ENCODE data around the gene S100A16. TPM values are rescaled to one million over a fixed set of nuclear protein-coding genes. Genes with fewer than 3 reads are reported as not detected.

Gene S100A16
- total RNA-seq, 1 donor from 2014 or later = not detected

- no peak overlapping the region for H3K4me3 Mint-ChIP-seq
- H3K4me1 Mint-ChIP-seq = no peaks in the 10 kb centered on the region
- POLR2A ChIA-PET = interaction anchor here (1.0 to 1.6 kb wide), 2 partner anchors 11 to 19 kb away, joined by 3 to 8 read pairs; partner anchors contain the start of gene CHTOP
- ATAC-seq (ENCODE audit: low read depth) = no peak
- no peaks in the 10 kb centered on the region for H3K27me3 Mint-ChIP-seq
- CTCF ChIA-PET = no interaction called here
- intact Hi-C loops (cut with micrococcal nuclease) = no loop called here
- no peak overlapping the region for H3K27ac Mint-ChIP-seq
- DNase-seq = no peak
- no peaks in the 10 kb centered on the region for H3K36me3 Mint-ChIP-seq (ENCODE audit: low read depth)
- no peaks in the 10 kb centered on the region for H3K9me3 Mint-ChIP-seq
- no peak for TF ChIP-seq CTCF (IDR thresholded peaks at IDR 0.05)
Observed at GRCh38 chr1:153614906-153615305, 2.0 kb upstream of the S100A16 start.

- Mint-ChIP-seq H3K27me3 (no peaks in the 10 kb centered on the region), H3K9me3 (no peaks in the 10 kb centered on the region), H3K36me3 (ENCODE audit: low read depth) (no peaks in the 10 kb centered on the region), H3K4me3 (no peak overlapping the region), H3K27ac (no peak overlapping the region), H3K4me1 (no peaks in the 10 kb centered on the region)
- TF ChIP-seq CTCF (IDR thresholded peaks at IDR 0.05) = no peak
- ATAC-seq (ENCODE audit: low read depth) (no peak), DNase-seq (no peak)
- ChIA-PET POLR2A (interaction anchor here (0.8 to 1.6 kb wide), 3 partner anchors 10 to 113 kb away, joined by 3 to 8 read pairs (median 3); partner anchors contain the start of genes CHTOP and INTS3), CTCF (no interaction called here)
- intact Hi-C loops (cut with micrococcal nuclease) = no loop called here
Observed at GRCh38 chr1:153614189-153614900, 1.4 kb upstream of the S100A16 start.

- no peak for TF ChIP-seq CTCF (IDR thresholded peaks at IDR 0.05)
- ChIA-PET POLR2A (interaction anchor here (2.2 kb wide), 1 partner anchor 21 kb away, joined by 8 read pairs; the partner anchor contains the start of gene CHTOP), CTCF (no interaction called here)
- Mint-ChIP-seq H3K4me1 (peaks cover 1% of the 10 kb centered on the region), H3K27ac (no peak overlapping the region), H3K27me3 (no peaks in the 10 kb centered on the region), H3K4me3 (no peak overlapping the region), H3K9me3 (no peaks in the 10 kb centered on the region), H3K36me3 (ENCODE audit: low read depth) (no peaks in the 10 kb centered on the region)
- no peak for DNase-seq
- no peak for ATAC-seq (ENCODE audit: low read depth)
- intact Hi-C loops (cut with micrococcal nuclease) = no loop called here
Observed at GRCh38 chr1:153613406-153613805, 469 bp upstream of the S100A16 start.

- CTCF ChIA-PET = no interaction called here
- DNase-seq = no peak
- intact Hi-C loops (cut with micrococcal nuclease) = no loop called here
- H3K36me3 Mint-ChIP-seq (ENCODE audit: low read depth) = no peaks in the 10 kb centered on the region
- TF ChIP-seq CTCF (IDR thresholded peaks at IDR 0.05) = no peak
- ATAC-seq (ENCODE audit: low read depth) = no peak
- H3K4me3 Mint-ChIP-seq = no peak overlapping the region
- no peaks in the 10 kb centered on the region for H3K9me3 Mint-ChIP-seq
- H3K27ac Mint-ChIP-seq = no peak overlapping the region
- H3K4me1 Mint-ChIP-seq = peaks cover 1% of the 10 kb centered on the region
- POLR2A ChIA-PET = interaction anchor here (2.2 kb wide), 1 partner anchor 22 kb away, joined by 8 read pairs; the partner anchor contains the start of gene CHTOP
- no peaks in the 10 kb centered on the region for H3K27me3 Mint-ChIP-seq
Observed at GRCh38 chr1:153612111-153612754, 704 bp downstream of the S100A16 start.

- intact Hi-C loops (cut with micrococcal nuclease) = no loop called here
- no peak for ATAC-seq (ENCODE audit: low read depth)
- Mint-ChIP-seq H3K27ac (no peak overlapping the region), H3K9me3 (no peaks in the 10 kb centered on the region), H3K27me3 (no peaks in the 10 kb centered on the region), H3K36me3 (ENCODE audit: low read depth) (no peaks in the 10 kb centered on the region), H3K4me1 (peaks cover 8% of the 10 kb centered on the region), H3K4me3 (no peak overlapping the region)
- DNase-seq = no peak
- POLR2A ChIA-PET = interaction anchor here (2.2 kb wide), 1 partner anchor 23 kb away, joined by 8 read pairs; the partner anchor contains the start of gene CHTOP
- CTCF ChIA-PET = interaction anchor here (0.9 kb wide), 1 partner anchor 12 kb away, joined by 4 read pairs; no protein-coding TSS in a partner anchor
- no peak for TF ChIP-seq CTCF (IDR thresholded peaks at IDR 0.05)
Observed at GRCh38 chr1:153611356-153611755, 1.6 kb downstream of the S100A16 start.
